ENCODE data around the gene WDR59. TPM values are rescaled to one million over a fixed set of nuclear protein-coding genes. Genes with fewer than 3 reads are reported as not detected.

WDR59 gene
- total and polyA plus RNA-seq, 2 donors (not counting 3 experiments of a cell fraction or from before 2014, with no cell fraction given): 51.1 to 60.0 TPM

DNA sequence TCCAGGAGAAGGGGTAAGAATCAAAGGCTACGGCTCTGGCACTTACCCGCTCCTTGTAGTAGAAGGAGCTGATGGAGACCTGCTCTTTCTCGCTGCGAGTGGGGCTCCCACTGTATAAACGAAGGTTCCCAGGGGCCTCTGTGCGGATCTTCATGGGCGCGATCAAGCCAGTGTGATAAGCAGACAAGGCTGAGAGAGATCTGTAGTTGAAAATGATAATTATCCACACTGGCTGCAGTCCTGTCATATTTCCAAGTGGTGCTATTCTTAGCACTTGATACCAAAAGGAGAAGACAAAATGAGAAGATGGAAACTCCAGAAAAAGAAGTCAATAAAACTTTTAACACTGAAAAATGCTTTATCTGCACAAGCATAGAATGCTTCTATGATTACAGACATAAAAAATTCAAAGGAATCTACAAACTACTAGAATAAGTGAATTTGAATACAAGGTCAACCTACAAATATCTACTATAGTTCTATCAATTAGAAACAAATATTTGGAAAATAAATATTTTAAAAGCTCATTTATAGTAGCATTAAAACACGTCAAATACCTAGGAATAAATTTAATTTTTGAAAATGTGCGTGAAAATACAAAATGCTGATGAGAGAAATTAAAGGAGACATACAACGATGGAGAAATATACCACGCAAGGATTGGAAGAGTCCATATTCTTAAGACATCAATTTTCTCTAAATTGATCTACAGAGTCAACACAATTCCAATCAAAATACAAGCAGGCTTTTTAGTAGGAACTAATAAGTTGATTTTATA is 80.8 kb downstream of the WDR59 start:
- Histone ChIP-seq H2AFZ (ENCODE audit: low read depth, low read length) (no peak overlapping the region), H3K4me1 (ENCODE audit: control insufficient read depth, extremely low read depth, insufficient read depth, low read length) (no peaks in the 10 kb centered on the region), H3K36me3 (ENCODE audit: control insufficient read depth in 2 of 2, extremely low read depth in 1 of 2, insufficient read depth in 2 of 2, low read length in 2 of 2) (peaks cover 0 to 10% of the 10 kb centered on the region in 2 experiments), H3K79me2 (ENCODE audit: control insufficient read depth, insufficient read depth, low read length) (no peaks in the 10 kb centered on the region), H3K9ac (replicated peaks; ENCODE audit: extremely low read depth, insufficient read depth, low read length) (no peak overlapping the region), H3K9me1 (replicated peaks; ENCODE audit: control insufficient read depth, extremely low read depth, insufficient read depth, low read length) (no peaks in the 10 kb centered on the region), H3K9me3 (replicated peaks; ENCODE audit: control insufficient read depth, insufficient read depth, low read length) (no peaks in the 10 kb centered on the region), H4K20me1 (replicated peaks; ENCODE audit: control insufficient read depth, extremely low read depth, insufficient read depth, low read length) (no peaks in the 10 kb centered on the region), H3K4me2 (ENCODE audit: insufficient read depth, low read length) (no peak overlapping the region), H3K4me3 (replicated peaks in 1 of 3; ENCODE audit: insufficient read depth in 1 of 3, low read depth in 1 of 3, low read length in 3 of 3) (no peak overlapping the region), H3K27ac (ENCODE audit: insufficient read depth, low read depth, low read length) (no peak overlapping the region), H3K27me3 (ENCODE audit: control insufficient read depth in 2 of 2, insufficient read depth in 2 of 2, low read length in 2 of 2) (no peaks in the 10 kb centered on the region)
- CTCF ChIA-PET: interaction anchor here (1.3 kb wide), 1 partner anchor 12 kb away, joined by 4 read pairs; no protein-coding TSS in a partner anchor
- FAIRE-seq (no peak), DNase-seq (ENCODE audit: low read depth, low spot score) (no peak)
- POLR2A ChIA-PET: interaction anchor here (0.6 kb wide), 1 partner anchor 25 kb away, joined by 3 read pairs; no protein-coding TSS in a partner anchor
- intact Hi-C loops (cut with micrococcal nuclease): no loop called here
- TF ChIP-seq POLR2AphosphoS5 (IDR thresholded peaks at IDR 0.05; ENCODE audit: insufficient read depth, low read depth, low read length): no peak
- no peak for TF ChIP-seq FOS (IDR thresholded peaks at IDR 0.05; ENCODE audit: borderline replicate concordance, insufficient read depth, low read length)
- TF ChIP-seq GATA2 (IDR thresholded peaks at IDR 0.05; ENCODE audit: insufficient read depth, insufficient read length, low read depth, low read length): no peak
- TF ChIP-seq JUN (IDR thresholded peaks at IDR 0.05; ENCODE audit: borderline replicate concordance, insufficient read depth, insufficient read length, low read depth): no peak
- TF ChIP-seq, protein P1, sequence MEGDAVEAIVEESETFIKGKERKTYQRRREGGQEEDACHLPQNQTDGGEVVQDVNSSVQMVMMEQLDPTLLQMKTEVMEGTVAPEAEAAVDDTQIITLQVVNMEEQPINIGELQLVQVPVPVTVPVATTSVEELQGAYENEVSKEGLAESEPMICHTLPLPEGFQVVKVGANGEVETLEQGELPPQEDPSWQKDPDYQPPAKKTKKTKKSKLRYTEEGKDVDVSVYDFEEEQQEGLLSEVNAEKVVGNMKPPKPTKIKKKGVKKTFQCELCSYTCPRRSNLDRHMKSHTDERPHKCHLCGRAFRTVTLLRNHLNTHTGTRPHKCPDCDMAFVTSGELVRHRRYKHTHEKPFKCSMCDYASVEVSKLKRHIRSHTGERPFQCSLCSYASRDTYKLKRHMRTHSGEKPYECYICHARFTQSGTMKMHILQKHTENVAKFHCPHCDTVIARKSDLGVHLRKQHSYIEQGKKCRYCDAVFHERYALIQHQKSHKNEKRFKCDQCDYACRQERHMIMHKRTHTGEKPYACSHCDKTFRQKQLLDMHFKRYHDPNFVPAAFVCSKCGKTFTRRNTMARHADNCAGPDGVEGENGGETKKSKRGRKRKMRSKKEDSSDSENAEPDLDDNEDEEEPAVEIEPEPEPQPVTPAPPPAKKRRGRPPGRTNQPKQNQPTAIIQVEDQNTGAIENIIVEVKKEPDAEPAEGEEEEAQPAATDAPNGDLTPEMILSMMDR (IDR thresholded peaks at IDR 0.05; ENCODE audit: extremely low read depth in 1 of 2, insufficient read depth in 1 of 2, low read depth in 1 of 2, low read length in 2 of 2): no peak
- TF ChIP-seq, protein P2, sequence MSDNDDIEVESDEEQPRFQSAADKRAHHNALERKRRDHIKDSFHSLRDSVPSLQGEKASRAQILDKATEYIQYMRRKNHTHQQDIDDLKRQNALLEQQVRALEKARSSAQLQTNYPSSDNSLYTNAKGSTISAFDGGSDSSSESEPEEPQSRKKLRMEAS (IDR thresholded peaks at IDR 0.05; ENCODE audit: insufficient read depth, insufficient read length): no peak
- TF ChIP-seq POLR2A (IDR thresholded peaks at IDR 0.05; ENCODE audit: low read depth, low read length): no peak
- no peak for TF ChIP-seq EZH2 (IDR thresholded peaks at IDR 0.05; ENCODE audit: borderline replicate concordance, low read depth, low read length, severe bottlenecking)
- no peak for TF ChIP-seq MYC (IDR thresholded peaks at IDR 0.05; ENCODE audit: low read depth, low read length)
- dilution Hi-C loops (cut with MboI; ENCODE audit: extremely low pct_ligation_motif_present, low sequenced_read_pairs): no loop called here
- no TSS peak for BruUV-seq (replicated peaks)
